GM23248 (cell line): Measurements from ENCODE around the gene NAV3. TPM values are rescaled to one million over a fixed set of nuclear protein-coding genes. Genes with fewer than 3 reads are reported as not detected.

ENCODE experiments used
- DNase-seq: peaks from one replicate; pipeline ENCODE4 v3.0.0-alpha.2; 2015
- H2AFZ ChIP-seq: fragments of 200-600 bp; sonication (generic); 2 replicates; pipeline ENCODE4 v1.6.1; 2016; ENCODE audit warnings: antibody characterized with exemption
- H3F3A ChIP-seq: fragments of 200-600 bp; sonication (generic); 2 replicates; pipeline ENCODE4 v1.6.1; 2016; ENCODE audit warnings: mild to moderate bottlenecking, antibody characterized with exemption, mixed run types; ENCODE audit not compliant: insufficient read depth
- H3K27ac ChIP-seq: fragments of 200-600 bp; sonication (generic); 2 replicates; pipeline ENCODE4 v1.5.1; 2016; ENCODE audit warnings: mild to moderate bottlenecking
- H3K27me3 ChIP-seq: fragments of 200-600 bp; sonication (generic); replicated peaks from 2 replicates; pipeline ENCODE4 v1.6.1; 2016; ENCODE audit warnings: mild to moderate bottlenecking; ENCODE audit not compliant: insufficient read depth
- H3K36me3 ChIP-seq: fragments of 200-600 bp; sonication (generic); 2 replicates; pipeline ENCODE4 v1.6.1; 2016; ENCODE audit warnings: low read depth, mild to moderate bottlenecking
- H3K4me1 ChIP-seq: fragments of 200-600 bp; sonication (generic); 2 replicates; pipeline ENCODE4 v1.6.1; 2016; ENCODE audit warnings: mild to moderate bottlenecking; ENCODE audit not compliant: insufficient read depth
- H3K4me2 ChIP-seq: fragments of 200-600 bp; sonication (generic); one replicate; pipeline ENCODE4 v1.6.1; 2016; ENCODE audit warnings: mild to moderate bottlenecking; ENCODE audit not compliant: unreplicated experiment
- H3K4me3 ChIP-seq: fragments of 200-600 bp; sonication (generic); 2 replicates; pipeline ENCODE4 v1.5.1; 2016; ENCODE audit warnings: mild to moderate bottlenecking
- H3K79me2 ChIP-seq: fragments of 200-600 bp; sonication (generic); 2 replicates; pipeline ENCODE4 v1.6.1; 2016; ENCODE audit warnings: mild to moderate bottlenecking; ENCODE audit not compliant: insufficient read depth
- H3K9ac ChIP-seq: fragments of 200-600 bp; sonication (generic); 2 replicates; pipeline ENCODE4 v1.6.1; 2016; ENCODE audit warnings: mild to moderate bottlenecking
- H3K9me2 ChIP-seq: fragments of 200-600 bp; sonication (generic); 2 replicates; pipeline ENCODE4 v1.6.1; 2016; ENCODE audit warnings: mixed run types, mild to moderate bottlenecking, moderate library complexity; ENCODE audit not compliant: insufficient read depth
- H3K9me3 ChIP-seq: fragments of 200-600 bp; sonication (generic); one replicate; pipeline ENCODE4 v1.6.1; 2017; ENCODE audit warnings: low read depth
- H4K20me1 ChIP-seq: fragments of 200-600 bp; sonication (generic); 2 replicates; pipeline ENCODE4 v1.6.0; 2016; ENCODE audit not compliant: insufficient read depth
- EZH2 ChIP-seq: fragments of 200-600 bp; sonication (generic); IDR thresholded peaks from 2 replicates; pipeline ENCODE4 v1.6.1; 2018; ENCODE audit warnings: antibody characterized with exemption, mild to moderate bottlenecking; ENCODE audit not compliant: insufficient read depth, poor library complexity, severe bottlenecking
- EZH2phosphoT487 ChIP-seq: fragments of 200-600 bp; sonication (generic); IDR thresholded peaks from 2 replicates; pipeline ENCODE4 v1.6.1; 2018; ENCODE audit warnings: antibody characterized with exemption, moderate library complexity, mild to moderate bottlenecking, low read depth; ENCODE audit not compliant: insufficient read depth
- WGBS, 2 experiments: methylation state at CpG; one replicate each; pipeline ENCODE4 v1.1.6; 2015 to 2017; ENCODE audit warnings: low lambda C conversion rate in 2 of 2, low coverage in 1 of 2; ENCODE audit errors: missing lambda C conversion rate in 2 of 2; 5-methylcytosine and 5-hydroxymethylcytosine counted together
- in situ Hi-C: fragments of 300-500 bp; cut with MboI; formaldehyde crosslinking; loops from 2 replicates; pipeline ENCODE4 v1.15.0; 2020
- polyA plus RNA-seq: library from polyadenylated mRNA; unstranded; fragments of >200 nt; fragmentation: Nextera tagmentation; extraction: Ambion mirVana; gene quantifications from 2 replicates; pipeline ENCODE4 v1.2.1, GENCODE V29; 2016
- total RNA-seq: library from RNA; depleted of rRNA; stranded (reverse); fragments of >200 nt; shearing (Covaris generic); gene quantifications from 2 replicates; pipeline ENCODE4 v1.2.3, GENCODE V29; 2014

The NAV3 gene
- total and polyA plus RNA-seq, 2 experiments from 2014 or later = 24.2 to 69.9 TPM

DNA sequence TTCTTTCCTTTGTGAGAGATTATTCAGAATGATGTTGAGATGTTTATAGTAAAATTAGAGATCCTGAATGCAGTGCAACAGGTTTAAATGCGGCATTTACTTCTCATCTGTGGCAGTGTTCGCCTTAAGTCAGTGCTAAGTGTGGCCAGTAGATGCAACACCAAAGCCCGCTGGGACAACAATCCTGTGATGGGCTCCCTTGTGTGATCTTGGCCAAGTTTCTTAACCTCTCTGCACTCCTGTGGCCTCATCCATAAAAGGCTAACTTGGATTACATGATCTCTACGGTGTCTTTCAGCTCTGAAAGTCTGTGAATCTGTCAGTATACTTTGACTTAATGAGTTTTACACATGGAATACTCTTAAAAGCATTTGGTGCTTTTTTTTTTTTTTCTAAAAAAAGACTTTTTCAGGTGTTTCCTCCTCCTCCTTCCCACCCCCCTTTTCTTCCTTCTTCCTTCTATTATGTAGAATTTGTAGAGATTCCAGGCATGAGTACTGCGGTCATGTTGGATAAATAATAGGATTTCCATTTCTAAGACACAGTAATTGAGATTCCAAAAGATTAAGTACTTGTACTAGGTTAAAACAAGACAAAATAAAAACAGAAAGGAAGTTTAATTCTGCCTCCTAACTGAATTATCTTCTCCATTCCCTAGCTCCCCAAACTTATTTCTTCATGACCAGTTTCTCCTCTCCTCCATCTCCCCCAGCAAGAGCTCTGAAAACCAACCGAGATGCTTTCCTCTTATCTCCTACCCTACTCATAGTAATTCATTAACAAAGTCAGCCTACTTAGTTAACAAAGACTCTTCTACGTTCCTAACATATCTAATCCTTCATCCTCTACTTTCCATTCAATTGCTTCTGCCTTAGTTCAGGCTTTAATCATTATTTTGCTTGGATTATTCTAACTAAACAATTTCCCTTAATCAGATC, 42.2 kb upstream of the NAV3 start:
- no peak overlapping the region for H3K4me3 ChIP-seq
- no peaks in the 10 kb centered on the region for H3K4me1 ChIP-seq
- no peak for DNase-seq
- H3K9me2 ChIP-seq = no peaks in the 10 kb centered on the region
- no peak overlapping the region for H3K27ac ChIP-seq
- no peak overlapping the region for H2AFZ ChIP-seq
- in situ Hi-C loops = no loop called here
- no peaks in the 10 kb centered on the region for H3K79me2 ChIP-seq
- WGBS, 2 experiments = 65 to 70% methylated on average over 7 of the region's 7 CpGs
- H3K9ac ChIP-seq = no peak overlapping the region
- no peak for TF ChIP-seq EZH2phosphoT487
- TF ChIP-seq EZH2 = no peak
- H3K4me2 ChIP-seq = no peak overlapping the region
- H3K36me3 ChIP-seq = no peaks in the 10 kb centered on the region
- no peaks in the 10 kb centered on the region for H3K27me3 ChIP-seq
- H3K9me3 ChIP-seq = peaks cover 5% of the 10 kb centered on the region
- no peaks in the 10 kb centered on the region for H3F3A ChIP-seq
- H4K20me1 ChIP-seq = no peaks in the 10 kb centered on the region

GRCh38 chr12:77795699-77796098, 35.0 kb upstream of the NAV3 start:
- Histone ChIP-seq H3K79me2 (no peaks in the 10 kb centered on the region), H3K36me3 (no peaks in the 10 kb centered on the region), H2AFZ (no peak overlapping the region), H3K4me2 (no peak overlapping the region), H3K4me3 (no peak overlapping the region), H3F3A (peaks cover 7% of the 10 kb centered on the region; the same call in 1 of the 2 replicates), H3K9ac (no peak overlapping the region), H3K4me1 (peaks cover 2% of the 10 kb centered on the region; the same call in 1 of the 2 replicates), H3K9me2 (no peaks in the 10 kb centered on the region), H4K20me1 (no peaks in the 10 kb centered on the region), H3K27me3 (no peaks in the 10 kb centered on the region), H3K27ac (no peak overlapping the region), H3K9me3 (no peaks in the 10 kb centered on the region)
- DNase-seq = peak; percentile 43
- TF ChIP-seq EZH2phosphoT487 = no peak
- no peak for TF ChIP-seq EZH2
- WGBS, 2 experiments = 5 to 14% methylated on average over 3 of the region's 3 CpGs
- in situ Hi-C loops = no loop called here

GRCh38 chr12:77796775-77797174, 33.9 kb upstream of the NAV3 start:
- Histone ChIP-seq H3K4me1 (peaks cover 2% of the 10 kb centered on the region; the same call in 1 of the 2 replicates), H3K9me2 (no peaks in the 10 kb centered on the region), H3K4me3 (no peak overlapping the region), H3K9ac (no peak overlapping the region), H3K9me3 (no peaks in the 10 kb centered on the region), H3K36me3 (no peaks in the 10 kb centered on the region), H4K20me1 (no peaks in the 10 kb centered on the region), H2AFZ (no peak overlapping the region), H3K27ac (no peak overlapping the region), H3K4me2 (no peak overlapping the region), H3F3A (peaks cover 7% of the 10 kb centered on the region; the same call in 1 of the 2 replicates), H3K79me2 (no peaks in the 10 kb centered on the region), H3K27me3 (no peaks in the 10 kb centered on the region)
- in situ Hi-C loops = no loop called here
- DNase-seq = peak; percentile 41
- no peak for TF ChIP-seq EZH2
- WGBS, 2 experiments = 80 to 88% methylated on average over 1 of the region's 1 CpG

GRCh38 chr12:77800501-77800900, 30.2 kb upstream of the NAV3 start:
- TF ChIP-seq EZH2 (no peak), EZH2phosphoT487 (no peak)
- Histone ChIP-seq H3K4me3 (no peak overlapping the region), H3K36me3 (no peaks in the 10 kb centered on the region), H3K27ac (no peak overlapping the region), H2AFZ (no peak overlapping the region), H4K20me1 (no peaks in the 10 kb centered on the region), H3F3A (peaks cover 7% of the 10 kb centered on the region; the same call in 1 of the 2 replicates), H3K4me2 (no peak overlapping the region), H3K4me1 (peaks cover 2% of the 10 kb centered on the region; the same call in 1 of the 2 replicates), H3K9me3 (no peaks in the 10 kb centered on the region), H3K9ac (no peak overlapping the region), H3K27me3 (no peaks in the 10 kb centered on the region; the same call in 1 of the 2 replicates), H3K79me2 (no peaks in the 10 kb centered on the region), H3K9me2 (no peaks in the 10 kb centered on the region)
- 80 to 95% methylated on average over 2 of the region's 2 CpGs for WGBS, 2 experiments
- in situ Hi-C loops = loop anchor here (25.0 kb wide), 1 partner anchor 88 kb away; no protein-coding TSS in a partner anchor
- no peak for DNase-seq
